Activated CD4-positive, alpha-beta T cell treated with anti-CD3 and anti-CD28 coated beads, Interleukin-2, amount 10 ng/mL, durations not matched to agents 24 days and 14 days (primary cell): ENCODE results near the gene MEMO1. TPM values are rescaled to one million over a fixed set of nuclear protein-coding genes. Genes with fewer than 3 reads are reported as not detected.
"Not testable (repeated sequence)": the region's sequence is repeated elsewhere in the genome, so short reads cannot be mapped to it uniquely, and the experiment has no call there.

Source experiments
- DNase-seq: peaks from one replicate; pipeline ENCODE4 v3.0.0; 2022
- H3K27ac Mint-ChIP-seq: one replicate; pipeline ENCODE4 v1.8.0; 2022; ENCODE audit warnings: mild to moderate bottlenecking, mixed read lengths
- H3K27me3 Mint-ChIP-seq: one replicate; pipeline ENCODE4 v1.8.0; 2022; ENCODE audit warnings: mixed read lengths
- H3K36me3 Mint-ChIP-seq: one replicate; pipeline ENCODE4 v1.8.0; 2022; ENCODE audit warnings: low read depth, mild to moderate bottlenecking, mixed read lengths
- H3K4me1 Mint-ChIP-seq: one replicate; pipeline ENCODE4 v1.8.0; 2021; ENCODE audit warnings: mixed read lengths
- H3K4me3 Mint-ChIP-seq: one replicate; pipeline ENCODE4 v1.8.0; 2022; ENCODE audit warnings: mild to moderate bottlenecking, moderate library complexity, mixed read lengths
- H3K9me3 Mint-ChIP-seq: one replicate; pipeline ENCODE4 v1.8.0; 2021; ENCODE audit warnings: mixed read lengths
- intact Hi-C: fragments of 100-400 bp; cut with micrococcal nuclease; formaldehyde crosslinking; loops from one replicate; pipeline ENCODE4 v1.15.1; 2023
- total RNA-seq: library from RNA; stranded (reverse); gene quantifications from 2 replicates; pipeline ENCODE4 v1.2.3, GENCODE V29; 2022

MEMO1 gene
- total RNA-seq, 1 donor from 2014 or later: 64.0 TPM

GRCh38 chr2:31898346-31898745 is 112.5 kb downstream of the MEMO1 start:
- intact Hi-C loops, DNase-seq, H3K4me3 Mint-ChIP-seq, H3K27ac Mint-ChIP-seq, H3K4me1 Mint-ChIP-seq, H3K27me3 Mint-ChIP-seq: not testable (repeated sequence)
- peaks cover 23% of the 10 kb centered on the region for H3K9me3 Mint-ChIP-seq
- peaks cover 58% of the 10 kb centered on the region for H3K36me3 Mint-ChIP-seq

- intact Hi-C loops, H3K27ac Mint-ChIP-seq, H3K27me3 Mint-ChIP-seq, DNase-seq, H3K4me1 Mint-ChIP-seq, H3K4me3 Mint-ChIP-seq: not testable (repeated sequence)
- peaks cover 53% of the 10 kb centered on the region for H3K36me3 Mint-ChIP-seq
- peaks cover 23% of the 10 kb centered on the region for H3K9me3 Mint-ChIP-seq
Measured at GRCh38 chr2:31897340-31897739, 113.5 kb downstream of the MEMO1 start.

GRCh38 chr2:31896293-31896692 is 114.5 kb downstream of the MEMO1 start:
- no peaks in the 10 kb centered on the region for H3K4me1 Mint-ChIP-seq
- intact Hi-C loops: no loop called here

DNA sequence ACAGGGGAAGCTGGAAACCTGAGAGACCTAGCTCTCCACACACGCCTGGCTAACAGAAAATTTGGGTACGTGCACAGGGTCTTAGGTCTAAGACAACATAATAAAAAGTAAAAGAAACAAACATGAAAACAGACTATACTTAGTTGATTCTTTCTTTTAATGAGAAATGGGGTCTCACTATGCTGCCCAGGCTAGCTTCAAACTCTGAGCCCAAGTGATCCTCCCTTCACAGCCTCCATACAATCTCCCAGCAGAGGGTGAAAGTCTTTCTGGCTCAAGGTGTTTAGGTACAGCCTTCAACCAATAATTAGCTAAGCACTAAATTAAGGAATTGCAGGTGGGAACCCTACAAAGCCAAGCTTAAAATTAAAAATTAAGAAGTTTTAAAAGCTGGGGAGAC is 116.2 kb downstream of the MEMO1 start:
- intact Hi-C loops: no loop called here
- H3K27me3 Mint-ChIP-seq: no peaks in the 10 kb centered on the region
- no peak overlapping the region for H3K4me3 Mint-ChIP-seq
- H3K27ac Mint-ChIP-seq: no peak overlapping the region
- H3K36me3 Mint-ChIP-seq: peaks cover 44% of the 10 kb centered on the region
- DNase-seq: no peak
- peaks cover 15% of the 10 kb centered on the region for H3K9me3 Mint-ChIP-seq
- no peaks in the 10 kb centered on the region for H3K4me1 Mint-ChIP-seq

More at GRCh38 chr2:31896293-31896692, 114.5 kb downstream of the MEMO1 start:
- peaks cover 23% of the 10 kb centered on the region for H3K9me3 Mint-ChIP-seq
- H3K27ac Mint-ChIP-seq: no peak overlapping the region
- H3K27me3 Mint-ChIP-seq: no peaks in the 10 kb centered on the region
- H3K36me3 Mint-ChIP-seq: peaks cover 51% of the 10 kb centered on the region
- DNase-seq: no peak
- no peak overlapping the region for H3K4me3 Mint-ChIP-seq

- no peak for DNase-seq
- Mint-ChIP-seq H3K9me3 (peaks cover 6% of the 10 kb centered on the region), H3K4me3 (no peak overlapping the region), H3K27ac (no peak overlapping the region), H3K36me3 (peaks cover 30% of the 10 kb centered on the region), H3K27me3 (no peaks in the 10 kb centered on the region), H3K4me1 (no peaks in the 10 kb centered on the region)
- intact Hi-C loops: no loop called here
Measured at GRCh38 chr2:31893094-31893493, 117.7 kb downstream of the MEMO1 start.

- no peaks in the 10 kb centered on the region for H3K27me3 Mint-ChIP-seq
- intact Hi-C loops: loop anchor here (5.0 kb wide), 1 partner anchor 118 kb away; no protein-coding TSS in a partner anchor
- H3K9me3 Mint-ChIP-seq: no peaks in the 10 kb centered on the region
- no peak for DNase-seq
- no peaks in the 10 kb centered on the region for H3K4me1 Mint-ChIP-seq
- no peak overlapping the region for H3K4me3 Mint-ChIP-seq
- peaks cover 12% of the 10 kb centered on the region for H3K36me3 Mint-ChIP-seq
- H3K27ac Mint-ChIP-seq: no peak overlapping the region
Measured at GRCh38 chr2:31889044-31889443, 121.8 kb downstream of the MEMO1 start.

GRCh38 chr2:31888550-31888949 is 122.3 kb downstream of the MEMO1 start:
- H3K4me3 Mint-ChIP-seq: no peak overlapping the region
- no peaks in the 10 kb centered on the region for H3K4me1 Mint-ChIP-seq
- no peaks in the 10 kb centered on the region for H3K9me3 Mint-ChIP-seq
- H3K27me3 Mint-ChIP-seq: no peaks in the 10 kb centered on the region
- H3K36me3 Mint-ChIP-seq: peaks cover 12% of the 10 kb centered on the region
- H3K27ac Mint-ChIP-seq: no peak overlapping the region
- no peak for DNase-seq
- intact Hi-C loops: loop anchor here (5.0 kb wide), 1 partner anchor 119 kb away; no protein-coding TSS in a partner anchor

- Mint-ChIP-seq H3K9me3 (no peaks in the 10 kb centered on the region), H3K27ac (no peak overlapping the region), H3K4me3 (no peak overlapping the region), H3K4me1 (no peaks in the 10 kb centered on the region), H3K36me3 (peaks cover 6% of the 10 kb centered on the region), H3K27me3 (no peaks in the 10 kb centered on the region)
- no peak for DNase-seq
- intact Hi-C loops: loop anchor here (5.0 kb wide), 1 partner anchor 121 kb away; no protein-coding TSS in a partner anchor
Measured at GRCh38 chr2:31886700-31887099, 124.1 kb downstream of the MEMO1 start.

- DNase-seq: no peak
- no peaks in the 10 kb centered on the region for H3K9me3 Mint-ChIP-seq
- H3K4me1 Mint-ChIP-seq: no peaks in the 10 kb centered on the region
- H3K27me3 Mint-ChIP-seq: no peaks in the 10 kb centered on the region
- no peak overlapping the region for H3K4me3 Mint-ChIP-seq
- intact Hi-C loops: no loop called here
- H3K27ac Mint-ChIP-seq: no peak overlapping the region
- H3K36me3 Mint-ChIP-seq: peaks cover 18% of the 10 kb centered on the region
Measured at GRCh38 chr2:31877008-31877407, 133.8 kb downstream of the MEMO1 start.

- intact Hi-C loops: no loop called here
- no peak for DNase-seq
- Mint-ChIP-seq H3K9me3 (no peaks in the 10 kb centered on the region), H3K4me1 (no peaks in the 10 kb centered on the region), H3K27me3 (no peaks in the 10 kb centered on the region), H3K4me3 (no peak overlapping the region), H3K27ac (no peak overlapping the region), H3K36me3 (peaks cover 16% of the 10 kb centered on the region)
Measured at GRCh38 chr2:31874071-31874470, 136.7 kb downstream of the MEMO1 start.

GRCh38 chr2:31865215-31865614 is 145.6 kb downstream of the MEMO1 start:
- intact Hi-C loops: no loop called here
- no peak overlapping the region for H3K27ac Mint-ChIP-seq

GRCh38 chr2:31863867-31864266 is 146.9 kb downstream of the MEMO1 start:
- H3K27me3 Mint-ChIP-seq: no peaks in the 10 kb centered on the region
- DNase-seq: no peak
- peaks cover 1% of the 10 kb centered on the region for H3K4me1 Mint-ChIP-seq
- intact Hi-C loops: no loop called here
- no peaks in the 10 kb centered on the region for H3K9me3 Mint-ChIP-seq
- no peak overlapping the region for H3K4me3 Mint-ChIP-seq
- peaks cover 12% of the 10 kb centered on the region for H3K36me3 Mint-ChIP-seq
- no peak overlapping the region for H3K27ac Mint-ChIP-seq

More at GRCh38 chr2:31865215-31865614, 145.6 kb downstream of the MEMO1 start:
- Mint-ChIP-seq H3K4me1 (peaks cover 1% of the 10 kb centered on the region), H3K36me3 (peaks cover 12% of the 10 kb centered on the region), H3K9me3 (no peaks in the 10 kb centered on the region), H3K27me3 (no peaks in the 10 kb centered on the region), H3K4me3 (no peak overlapping the region)
- no peak for DNase-seq

DNA sequence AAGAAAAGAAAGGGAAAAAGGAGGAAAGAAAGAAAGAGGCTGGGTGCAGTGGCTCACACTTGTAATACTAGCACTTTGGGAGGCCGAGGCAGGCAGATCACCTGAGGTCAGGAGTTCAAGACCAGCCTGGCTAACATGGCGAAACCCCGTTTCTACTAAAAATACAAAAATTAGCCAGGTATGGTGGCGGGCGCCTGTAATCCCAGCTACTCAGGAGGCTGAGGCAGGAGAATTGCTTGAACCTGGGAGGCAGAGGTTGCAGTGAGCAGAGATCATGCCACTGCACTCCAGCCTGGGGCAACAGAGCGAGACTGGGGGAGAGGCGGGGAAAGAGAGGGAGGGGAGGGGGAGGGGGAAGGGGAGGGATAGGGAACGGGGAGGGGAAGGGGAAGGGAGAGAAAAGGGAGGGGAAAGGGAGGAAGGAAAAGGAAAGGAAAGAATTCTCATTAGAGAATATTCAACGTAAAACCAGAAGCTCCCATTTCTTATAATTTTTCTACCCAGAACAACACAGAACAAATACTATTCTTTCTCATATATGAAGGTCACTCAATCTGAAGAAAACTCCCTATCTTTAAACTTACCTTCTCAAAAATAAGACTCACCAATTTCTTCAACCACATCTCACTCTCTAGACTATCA is 147.7 kb downstream of the MEMO1 start:
- H3K9me3 Mint-ChIP-seq, H3K27me3 Mint-ChIP-seq, H3K27ac Mint-ChIP-seq, H3K4me3 Mint-ChIP-seq, DNase-seq, H3K4me1 Mint-ChIP-seq, intact Hi-C loops: not testable (repeated sequence)
- H3K36me3 Mint-ChIP-seq: peaks cover 12% of the 10 kb centered on the region

GRCh38 chr2:31859959-31860358 is 150.8 kb downstream of the MEMO1 start:
- Mint-ChIP-seq H3K4me3 (no peak overlapping the region), H3K36me3 (peaks cover 5% of the 10 kb centered on the region), H3K27ac (no peak overlapping the region), H3K9me3 (no peaks in the 10 kb centered on the region), H3K27me3 (no peaks in the 10 kb centered on the region), H3K4me1 (no peaks in the 10 kb centered on the region)
- DNase-seq: no peak
- intact Hi-C loops: no loop called here

GRCh38 chr2:31853521-31853920 is 157.3 kb downstream of the MEMO1 start:
- H3K4me1 Mint-ChIP-seq: no peaks in the 10 kb centered on the region
- H3K9me3 Mint-ChIP-seq: no peaks in the 10 kb centered on the region
- peaks cover 10% of the 10 kb centered on the region for H3K36me3 Mint-ChIP-seq
- no peaks in the 10 kb centered on the region for H3K27me3 Mint-ChIP-seq
- intact Hi-C loops: no loop called here
- H3K4me3 Mint-ChIP-seq: no peak overlapping the region
- no peak overlapping the region for H3K27ac Mint-ChIP-seq
- no peak for DNase-seq
